ENCODE data around the gene FAM167B.
"Not testable (repeated sequence)": the region's sequence is repeated elsewhere in the genome, so short reads cannot be mapped to it uniquely, and the experiment has no call there.

Gene FAM167B

GRCh38 chr1:32224285-32224684 is 22.7 kb upstream of the FAM167B start:
- no peak for DNase-seq

GRCh38 chr1:32228771-32229170 is 18.3 kb upstream of the FAM167B start:
- DNase-seq, result no peak

- DNase-seq, result no peak
These were observed 15.1 kb upstream of the FAM167B start for GRCh38 chr1:32231843-32232432.

- DNase-seq, result no peak
These were observed 14.3 kb upstream of the FAM167B start for GRCh38 chr1:32232558-32233304.

- DNase-seq, result no peak
These were observed 12.2 kb upstream of the FAM167B start for GRCh38 chr1:32234792-32235191.

- no peak for DNase-seq
These were observed 7.7 kb upstream of the FAM167B start for GRCh38 chr1:32239337-32239736.

- no peak for DNase-seq
These were observed 7.3 kb upstream of the FAM167B start for GRCh38 chr1:32239790-32240139.

GRCh38 chr1:32240140-32240951 is 6.7 kb upstream of the FAM167B start:
- no peak for DNase-seq

- DNase-seq, result peak; percentile 39
These were observed 5.8 kb upstream of the FAM167B start for GRCh38 chr1:32241001-32241763.

- DNase-seq, result no peak
These were observed 4.6 kb upstream of the FAM167B start for GRCh38 chr1:32242341-32242851.

GRCh38 chr1:32247452-32247851 is 430 bp downstream of the FAM167B start:
- no peak for DNase-seq

- peak; percentile 47 for DNase-seq
These were observed 1.2 kb downstream of the FAM167B start for GRCh38 chr1:32247983-32248889.

- DNase-seq, result peak; percentile 23
These were observed 3.0 kb downstream of the FAM167B start for GRCh38 chr1:32249831-32250525.

GRCh38 chr1:32250893-32251716 is 4.1 kb downstream of the FAM167B start, which contains the start of gene LCK:
LCK (plus strand) TSS chr1:32251265; CDS start chr1:32274330, 23,065 bp downstream.
- DNase-seq, result no peak

- DNase-seq, result no peak
These were observed 8.3 kb downstream of the FAM167B start for GRCh38 chr1:32255072-32256071.

GRCh38 chr1:32256473-32257226 is 9.6 kb downstream of the FAM167B start:
- no peak for DNase-seq

GRCh38 chr1:32257227-32257508 is 10.1 kb downstream of the FAM167B start:
- DNase-seq, result no peak

GRCh38 chr1:32263236-32263593 is 16.2 kb downstream of the FAM167B start:
- DNase-seq, result not testable (repeated sequence)
